Endothelial cell of umbilical vein (primary cell): ENCODE data around the gene SRBD1. TPM values are rescaled to one million over a fixed set of nuclear protein-coding genes. Genes with fewer than 3 reads are reported as not detected.
A peak's percentile ranks its signal among the peaks of the same experiment; 100 is the strongest.

Experiments
- BruUV-seq: library from RNA; stranded (reverse); fragments of 400-500 nt; replicated peaks from 2 replicates; lab custom pipeline; 2021; lab: Mats Ljungman, UMichigan
- CTCF ChIA-PET: fragments of 300-600, 350-600 bp; sonication (Branson Sonifier 250); formaldehyde crosslinking; loops from one replicate; lab custom pipeline; 2021; ENCODE audit warnings: antibody characterized with exemption, inconsistent platforms; lab: Charles Lee
- POLR2A ChIA-PET: fragments of 300-600, 350-600 bp; sonication (Branson Sonifier 250); formaldehyde crosslinking; loops from one replicate; lab custom pipeline; 2021; ENCODE audit warnings: antibody characterized with exemption, inconsistent platforms; lab: Charles Lee
- DNase-seq: peaks from one replicate; pipeline ENCODE4 v3.0.0-alpha.2; 2011; ENCODE audit warnings: low read depth, low spot score
- FAIRE-seq: peaks from 2 replicates; lab custom pipeline; 2011; peaks lifted over from hg19 to GRCh38; lab: Jason Lieb, UNC
- H2AFZ ChIP-seq: 2 replicates; pipeline ENCODE4 v1.6.0; 2012; ENCODE audit warnings: low read depth, low read length, control low read depth, inconsistent platforms
- H3K27ac ChIP-seq: 2 replicates; pipeline ENCODE4 v1.5.1; 2011; ENCODE audit warnings: low read depth, mild to moderate bottlenecking, control low read depth, low read length, moderate library complexity; ENCODE audit not compliant: insufficient read depth
- H3K27me3 ChIP-seq, 2 experiments: 2 replicates each; pipeline versions ENCODE4 v1.6.0 to v1.6.1; 2011; ENCODE audit warnings: low read length in 2 of 2, mixed read lengths in 1 of 2; ENCODE audit not compliant: control insufficient read depth in 2 of 2, insufficient read depth in 2 of 2
- H3K36me3 ChIP-seq, 2 experiments: 2 replicates in 1 of 2; 3 replicates in 1 of 2; pipeline ENCODE4 v1.5.1; 2011; ENCODE audit warnings: low read length in 2 of 2, mild to moderate bottlenecking in 1 of 2, moderate library complexity in 1 of 2; ENCODE audit not compliant: control insufficient read depth in 2 of 2, insufficient read depth in 2 of 2; ENCODE audit errors: extremely low read depth in 1 of 2
- H3K4me1 ChIP-seq: 3 replicates; pipeline ENCODE4 v1.5.1; 2011; ENCODE audit warnings: mild to moderate bottlenecking, low read length; ENCODE audit not compliant: control insufficient read depth, insufficient read depth; ENCODE audit errors: extremely low read depth
- H3K4me2 ChIP-seq: 2 replicates; pipeline ENCODE4 v1.6.1; 2011; ENCODE audit warnings: low read length, control low read depth, mixed read lengths; ENCODE audit not compliant: insufficient read depth
- H3K4me3 ChIP-seq, 3 experiments: fragments of 200-600 bp in 1 of 3; sonication (generic), shearing (Covaris generic) in 1 of 3; replicated peaks in 1 of 3; 2 replicates each; pipeline ENCODE4 v1.5.1; 2011 to 2016; ENCODE audit warnings: control low read depth in 3 of 3, low read length in 3 of 3, mild to moderate bottlenecking in 2 of 3, inconsistent platforms in 1 of 3, low read depth in 1 of 3, moderate library complexity in 1 of 3; ENCODE audit not compliant: insufficient read depth in 1 of 3
- H3K79me2 ChIP-seq: 2 replicates; pipeline ENCODE4 v1.6.0; 2012; ENCODE audit warnings: low read length, inconsistent platforms; ENCODE audit not compliant: control insufficient read depth, insufficient read depth
- H3K9ac ChIP-seq: replicated peaks from 2 replicates; pipeline ENCODE3; 2011; ENCODE audit warnings: low read length, control low read depth; ENCODE audit not compliant: insufficient read depth; ENCODE audit errors: extremely low read depth
- H3K9me1 ChIP-seq: replicated peaks from 3 replicates; pipeline ENCODE4 v1.6.0; 2011; ENCODE audit warnings: mild to moderate bottlenecking, low read length; ENCODE audit not compliant: control insufficient read depth, insufficient read depth; ENCODE audit errors: extremely low read depth
- H3K9me3 ChIP-seq: replicated peaks from 2 replicates; pipeline ENCODE4 v1.5.1; 2012; ENCODE audit warnings: low read length, inconsistent platforms; ENCODE audit not compliant: control insufficient read depth, insufficient read depth
- H4K20me1 ChIP-seq: replicated peaks from 2 replicates; pipeline ENCODE3; 2011; ENCODE audit warnings: mild to moderate bottlenecking, low read length; ENCODE audit not compliant: control insufficient read depth, insufficient read depth; ENCODE audit errors: extremely low read depth
- CTCF ChIP-seq, 2 donors: IDR thresholded peaks; 1 replicate in 1 of 2; 2 replicates in 1 of 2; pipeline ENCODE4 v1.5.1; 2011; ENCODE audit warnings: low read length in 2 of 2, mild to moderate bottlenecking in 2 of 2, moderate library complexity in 2 of 2, control low read depth in 1 of 2, inconsistent platforms in 1 of 2, low read depth in 1 of 2; ENCODE audit not compliant: insufficient read depth in 1 of 2; ENCODE audit errors: extremely low read depth in 1 of 2
- EZH2 ChIP-seq: IDR thresholded peaks from 2 replicates; pipeline ENCODE4 v1.6.1; 2012; ENCODE audit warnings: borderline replicate concordance, low read depth, mild to moderate bottlenecking, moderate library complexity, low read length, inconsistent platforms; ENCODE audit not compliant: severe bottlenecking
- FOS ChIP-seq: IDR thresholded peaks from 2 replicates; pipeline ENCODE4 v1.6.1; 2011; ENCODE audit warnings: mild to moderate bottlenecking, low read length, moderate library complexity, borderline replicate concordance; ENCODE audit not compliant: insufficient read depth
- JUN ChIP-seq: IDR thresholded peaks from 2 replicates; pipeline ENCODE4 v1.6.1; 2011; ENCODE audit warnings: borderline replicate concordance, low read depth; ENCODE audit not compliant: insufficient read length, insufficient read depth
- POLR2AphosphoS5 ChIP-seq: IDR thresholded peaks from 2 replicates; pipeline ENCODE4 v1.6.1; 2012; ENCODE audit warnings: low read depth, mild to moderate bottlenecking, control low read depth, low read length, moderate library complexity; ENCODE audit not compliant: insufficient read depth
- dilution Hi-C: fragments of 300-500 bp; cut with MboI; formaldehyde crosslinking; loops from one replicate; pipeline ENCODE4 v1.15.0; 2019; ENCODE audit warnings: low sequenced_read_pairs; ENCODE audit not compliant: extremely low pct_ligation_motif_present
- intact Hi-C: fragments of 100-400 bp; cut with micrococcal nuclease; formaldehyde crosslinking; loops from one replicate; pipeline ENCODE4 v1.10.0; 2022
- polyA plus RNA-seq, 4 experiments: library from polyadenylated mRNA; depleted of rRNA in 3 of 4; stranded (reverse) in 3 of 4; unstranded in 1 of 4; fragments of >200 nt; gene quantifications; 2 replicates each; pipeline versions ENCODE4 v1.2.1 to v1.2.3, GENCODE V29; 2011 to 2012; ENCODE audit warnings: missing spikeins in 1 of 4
- total RNA-seq: library from RNA; stranded (reverse); gene quantifications from 2 replicates; pipeline ENCODE4 v1.2.3, GENCODE V29; 2021

SRBD1 gene
- total and polyA plus RNA-seq, 2 donors (not counting 3 experiments of a cell fraction or from before 2014, with no cell fraction given) = 3.7 to 12.5 TPM

GRCh38 chr2:45484965-45485364 lies 126.1 kb downstream of the SRBD1 start:
- FAIRE-seq (no peak), DNase-seq (no peak)
- intact Hi-C loops (no loop called here), dilution Hi-C loops (no loop called here)
- H3K36me3 ChIP-seq = no peaks in the 10 kb centered on the region
- no peaks in the 10 kb centered on the region for H3K79me2 ChIP-seq
- TF ChIP-seq JUN (no peak), FOS (no peak), POLR2AphosphoS5 (no peak)
- H3K9me1 ChIP-seq = no peaks in the 10 kb centered on the region
- no peak overlapping the region for H3K4me3 ChIP-seq
- H3K9ac ChIP-seq = no peak overlapping the region
- H3K9me3 ChIP-seq = no peaks in the 10 kb centered on the region
- H3K4me1 ChIP-seq = no peaks in the 10 kb centered on the region
- no peak overlapping the region for H2AFZ ChIP-seq
- no peak overlapping the region for H3K4me2 ChIP-seq
- no peaks in the 10 kb centered on the region for H4K20me1 ChIP-seq
- H3K27me3 ChIP-seq = no peaks in the 10 kb centered on the region
- H3K27ac ChIP-seq = no peak overlapping the region
- ChIA-PET CTCF (no interaction called here), POLR2A (no interaction called here)
- no TSS peak for BruUV-seq

GRCh38 chr2:45483997-45484396 lies 127.1 kb downstream of the SRBD1 start:
- no peak for FAIRE-seq
- dilution Hi-C loops = no loop called here
- POLR2A ChIA-PET = no interaction called here

More at GRCh38 chr2:45483997-45484396, 127.1 kb downstream of the SRBD1 start:
- no peaks in the 10 kb centered on the region for H3K36me3 ChIP-seq
- H3K9me3 ChIP-seq = no peaks in the 10 kb centered on the region
- no peaks in the 10 kb centered on the region for H3K9me1 ChIP-seq
- no peak for DNase-seq
- CTCF ChIA-PET = interaction anchor here (1.3 kb wide), 1 partner anchor 70 kb away, joined by 4 read pairs; no protein-coding TSS in a partner anchor
- BruUV-seq = no TSS peak
- no peaks in the 10 kb centered on the region for H4K20me1 ChIP-seq
- TF ChIP-seq CTCF (IDR thresholded peaks at IDR 0.05; ENCODE audit: extremely low read depth in 1 of 2, insufficient read depth in 1 of 2, low read depth in 1 of 2, low read length in 2 of 2) (peak; percentile 7 to 23), EZH2 (no peak)
- H3K4me1 ChIP-seq = no peaks in the 10 kb centered on the region
- no peak overlapping the region for H3K9ac ChIP-seq
- intact Hi-C loops = no loop called here
- no peak overlapping the region for H3K4me2 ChIP-seq
- H3K79me2 ChIP-seq = no peaks in the 10 kb centered on the region
- no peak overlapping the region for H2AFZ ChIP-seq
- no peak overlapping the region for H3K4me3 ChIP-seq
- no peak overlapping the region for H3K27ac ChIP-seq
- H3K27me3 ChIP-seq = no peaks in the 10 kb centered on the region
